CD4-positive, alpha-beta T cell treated with Interleukin-15 for 1 hour (primary cell): ENCODE measurements around the gene CARHSP1.

Experiments
- DNase-seq: peaks from one replicate; pipeline ENCODE4 v3.0.0-alpha.2; 2020

Gene CARHSP1

DNA sequence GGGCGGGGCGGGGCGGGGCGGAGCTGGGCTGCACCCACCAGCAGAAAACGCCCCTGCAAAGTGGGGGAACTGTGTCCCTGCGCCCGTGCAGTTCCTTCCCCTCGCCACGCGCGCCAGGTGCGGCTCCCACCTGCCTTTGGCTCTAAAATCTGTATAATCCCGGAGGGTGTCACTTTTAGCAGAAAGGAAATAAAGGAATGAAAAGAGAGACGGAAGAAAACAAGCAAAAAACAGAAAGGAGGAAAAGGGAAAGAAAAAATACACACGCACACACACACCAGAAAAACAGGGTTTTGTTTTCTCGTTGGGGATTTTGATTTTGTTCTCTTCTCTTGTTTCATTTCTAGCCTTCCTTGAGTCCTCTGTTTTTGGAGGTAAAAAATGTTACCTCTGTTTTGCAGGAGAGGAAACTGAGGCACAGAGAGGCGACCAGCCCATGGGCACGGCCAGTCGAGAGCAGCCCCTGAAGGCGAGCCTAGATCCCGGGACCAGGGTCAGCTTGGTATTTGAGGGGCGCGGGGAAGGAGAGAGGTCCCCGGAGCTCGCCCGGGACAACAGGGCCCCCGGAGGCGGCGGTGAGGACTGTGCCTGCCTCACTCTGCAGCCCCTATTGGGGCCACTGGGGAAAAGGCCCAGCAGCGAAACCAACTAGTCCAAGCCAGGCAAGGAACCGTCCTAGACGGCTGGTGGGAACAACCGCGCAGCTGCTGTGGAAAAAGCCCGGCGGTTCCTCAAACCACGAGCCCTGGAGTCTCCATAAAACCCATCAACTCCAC, 594 bp upstream of the CARHSP1 start:
- no peak for DNase-seq

GRCh38 chr16:8867932-8868415, 832 bp downstream of the CARHSP1 start:
- DNase-seq = peak; percentile 49

- no peak for DNase-seq
Observed at GRCh38 chr16:8867216-8867931, 1.4 kb downstream of the CARHSP1 start.

DNA sequence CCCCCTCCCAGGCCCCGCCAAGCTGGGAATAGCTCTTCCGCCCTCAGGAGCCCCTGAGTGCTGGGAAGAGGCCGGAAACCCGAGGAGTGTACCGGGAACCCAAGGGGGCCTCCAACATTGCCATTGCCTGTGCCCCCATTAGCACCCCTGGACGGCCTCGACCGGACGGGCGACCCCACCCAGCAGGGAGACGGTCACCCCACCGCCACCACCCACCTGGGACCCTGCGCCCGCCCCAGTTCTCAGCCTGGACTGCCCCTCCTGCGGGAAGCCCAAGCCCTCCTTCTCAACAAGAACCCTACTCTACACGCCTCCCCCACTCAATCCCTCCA, 2.0 kb downstream of the CARHSP1 start:
- DNase-seq = no peak

DNA sequence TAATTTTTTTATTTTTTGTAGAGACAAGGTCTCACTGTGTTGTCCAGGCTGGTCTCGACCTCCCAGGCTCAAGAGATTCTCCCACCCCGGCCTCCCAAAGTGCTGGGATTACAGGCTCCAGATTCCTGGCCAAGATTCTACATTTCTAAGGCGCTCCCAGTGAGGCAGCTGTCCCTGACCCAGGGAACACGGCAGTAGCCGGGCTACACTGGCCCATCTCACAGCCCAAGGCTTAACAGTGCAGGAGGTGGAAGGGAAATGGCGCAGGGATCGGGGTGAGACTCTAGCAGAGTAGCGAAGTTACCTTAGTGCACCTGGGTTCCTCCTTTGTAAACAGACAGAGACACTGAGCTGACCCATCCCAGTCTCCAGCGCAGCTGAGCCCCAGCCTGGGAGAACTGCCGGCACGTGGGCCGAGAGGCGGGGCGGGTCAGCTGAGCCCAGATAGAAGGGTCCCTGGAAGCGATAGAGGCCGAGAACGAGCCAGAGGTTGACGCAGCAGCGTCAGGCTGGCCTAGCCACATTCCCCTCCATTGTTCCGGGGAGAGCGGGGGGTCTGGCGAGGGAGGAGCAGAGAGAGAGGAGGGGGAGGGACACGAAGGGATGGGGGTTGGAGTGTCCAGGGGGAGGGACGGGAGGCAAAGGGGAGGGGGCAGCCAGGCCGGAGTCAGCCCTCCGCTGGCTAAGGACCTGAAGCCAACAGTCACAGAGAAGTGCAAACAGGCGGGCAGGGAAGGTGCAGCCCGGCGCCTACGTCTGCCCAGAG, 2.5 kb downstream of the CARHSP1 start:
- DNase-seq = no peak

- no peak for DNase-seq
Observed at GRCh38 chr16:8865145-8865882, 3.5 kb downstream of the CARHSP1 start.

GRCh38 chr16:8864480-8865110, 4.2 kb downstream of the CARHSP1 start:
- DNase-seq = no peak

- no peak for DNase-seq
Observed at GRCh38 chr16:8863594-8864424, 5.0 kb downstream of the CARHSP1 start.

DNA sequence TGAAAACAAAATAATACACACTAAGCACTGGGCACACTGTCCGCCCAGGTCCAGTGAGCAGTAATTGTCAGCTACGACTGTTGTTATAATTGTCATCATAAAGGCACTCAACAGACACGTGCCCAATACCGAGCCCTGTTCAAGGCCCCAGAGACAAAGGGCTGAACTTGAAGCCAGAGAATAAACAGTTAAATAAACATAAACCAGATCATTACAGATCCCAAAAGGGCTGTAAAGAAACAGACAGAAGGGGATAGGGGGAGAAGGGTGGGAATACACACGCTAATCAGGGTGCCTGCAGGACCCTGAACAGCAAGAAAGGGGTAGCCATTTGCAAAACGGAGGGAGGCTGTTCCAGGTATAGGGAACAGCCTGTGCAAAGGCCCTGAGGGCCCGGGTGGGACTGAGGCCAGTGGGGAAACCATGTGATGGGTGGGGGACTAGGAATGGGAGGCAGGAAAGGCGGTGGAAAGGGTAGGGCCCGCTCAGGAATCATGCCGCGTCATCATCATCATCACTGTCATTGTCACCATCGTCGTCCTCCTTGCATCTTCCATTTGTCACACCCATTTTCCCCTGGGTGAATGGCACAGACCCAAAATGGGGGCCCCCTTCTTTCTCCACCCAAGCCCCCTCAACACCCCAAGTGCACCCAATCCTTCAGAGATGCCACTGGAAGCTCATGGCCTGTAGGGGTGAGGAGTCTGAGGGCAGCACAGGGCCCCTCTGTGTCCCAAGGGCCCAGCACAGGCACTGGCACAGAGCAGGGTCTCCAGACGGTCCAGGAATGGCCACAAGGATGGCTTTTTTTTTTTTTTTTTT, 6.3 kb downstream of the CARHSP1 start:
- DNase-seq = no peak

DNA sequence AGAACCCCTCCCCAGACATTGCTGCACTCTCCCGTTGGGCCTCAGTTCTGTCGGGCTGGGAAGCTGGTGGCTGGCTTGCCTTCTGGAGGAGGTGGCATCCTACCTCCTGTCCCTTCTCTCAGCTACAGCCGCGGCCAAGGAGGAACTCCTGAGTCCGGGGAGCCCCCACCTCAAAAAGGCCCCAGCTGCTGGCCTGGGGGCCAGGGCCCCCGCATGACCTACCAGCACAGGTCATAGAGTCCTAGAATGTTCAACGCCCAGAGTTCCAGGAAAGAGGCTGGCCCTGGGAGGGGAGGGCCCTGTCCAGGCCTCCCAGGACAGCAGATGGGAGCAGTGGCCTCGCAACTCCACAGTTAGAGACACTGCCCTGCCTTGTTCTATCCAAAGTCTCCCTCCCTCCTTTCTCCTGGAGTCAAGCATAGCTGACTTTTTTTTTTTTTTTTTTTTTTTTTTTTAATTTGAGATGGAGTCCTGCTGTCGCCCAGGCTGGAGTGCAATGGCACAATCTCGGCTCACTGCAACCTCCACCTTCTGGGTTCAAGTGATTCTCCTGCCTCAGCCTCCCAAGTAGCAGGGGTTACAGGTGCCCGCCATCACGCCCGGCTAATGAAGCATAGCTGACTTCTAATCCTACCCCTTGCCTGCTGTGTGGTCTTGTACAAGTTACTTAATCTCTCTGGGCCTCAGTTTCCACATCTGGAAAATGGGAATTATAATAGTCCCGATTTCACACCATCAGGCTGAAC, 7.1 kb downstream of the CARHSP1 start:
- no peak for DNase-seq

DNA sequence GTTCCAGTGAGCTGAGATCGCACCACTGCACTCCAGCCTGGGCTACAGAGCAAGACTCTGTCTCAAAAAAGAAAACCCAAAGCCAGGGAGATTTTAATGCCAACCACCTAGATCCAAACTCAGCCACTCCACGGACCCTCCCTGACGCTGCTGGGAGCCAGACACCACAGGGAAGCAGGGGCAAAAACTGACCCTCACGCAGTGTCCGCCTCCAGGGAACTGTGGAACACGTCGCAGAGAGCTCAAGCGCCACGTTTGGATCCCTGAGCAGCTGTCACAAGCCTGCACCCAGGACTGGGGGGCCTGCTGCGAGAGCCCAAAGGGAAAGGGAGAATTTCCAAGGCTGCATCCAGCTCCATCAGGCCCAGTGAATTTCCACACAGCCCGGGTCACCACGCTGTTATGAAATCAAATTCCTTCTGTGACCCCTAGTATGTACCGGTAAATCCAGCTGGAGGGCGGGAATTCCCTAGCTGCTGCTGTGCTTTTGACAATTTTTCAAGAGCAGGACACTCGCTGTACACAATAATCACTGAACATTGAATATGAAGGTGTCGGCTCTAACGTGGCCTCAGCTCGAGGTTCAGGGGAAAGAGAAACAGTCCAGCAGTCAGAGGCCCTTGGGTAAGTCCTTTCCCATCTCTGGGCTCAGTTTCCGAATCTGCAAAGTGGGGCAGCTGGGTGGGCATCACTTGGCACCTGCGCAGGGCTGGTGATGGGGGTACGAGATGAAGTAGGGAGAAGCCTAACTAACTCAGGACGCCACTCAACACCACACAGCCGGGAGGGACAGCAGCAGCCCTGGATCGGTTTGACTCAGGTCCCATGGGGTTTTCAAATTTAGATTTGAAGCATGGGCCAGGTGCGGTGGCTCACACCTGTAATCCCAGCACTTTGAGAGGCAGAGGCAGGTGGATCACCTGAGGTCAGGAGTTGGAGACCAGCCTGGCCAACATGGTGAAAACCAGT, 8.6 kb downstream of the CARHSP1 start:
- DNase-seq = no peak

GRCh38 chr16:8858994-8859912, 9.6 kb downstream of the CARHSP1 start:
- no peak for DNase-seq

- DNase-seq = no peak
Observed at GRCh38 chr16:8855972-8856371, 12.8 kb downstream of the CARHSP1 start.

- DNase-seq = no peak
Observed at GRCh38 chr16:8855051-8855786, 13.6 kb downstream of the CARHSP1 start.

DNA sequence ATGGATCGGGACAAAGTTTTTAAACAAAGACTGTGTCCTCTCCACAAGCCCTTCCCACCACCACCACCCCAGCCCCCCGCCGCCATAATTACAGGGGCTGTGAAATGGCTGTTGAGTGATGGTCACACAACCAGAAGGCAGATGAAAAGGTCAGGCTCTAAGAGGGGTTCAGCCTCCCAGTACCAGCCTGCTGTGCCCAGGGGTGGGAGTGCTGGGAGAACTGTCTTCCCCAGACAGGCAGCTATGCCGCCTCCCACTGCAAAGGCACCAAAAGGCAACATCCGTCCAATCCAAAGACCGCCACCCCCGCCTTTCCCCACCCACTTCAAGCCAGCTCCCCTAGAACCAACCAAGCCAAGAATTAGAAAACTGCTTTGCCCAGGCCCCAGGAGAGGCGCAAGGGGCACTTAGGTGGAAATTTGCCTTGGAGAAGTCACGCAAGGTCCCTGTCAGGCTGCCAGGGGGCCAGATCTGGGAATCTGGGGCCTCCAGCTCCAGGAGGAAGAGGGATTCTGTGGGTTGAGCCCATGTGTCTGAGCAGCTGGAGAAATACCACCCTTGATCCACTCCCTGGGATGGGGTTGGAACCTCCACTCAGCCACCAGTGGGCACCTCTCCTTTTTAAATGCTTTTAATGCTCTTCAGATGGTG, 14.4 kb downstream of the CARHSP1 start:
- DNase-seq = no peak

DNA sequence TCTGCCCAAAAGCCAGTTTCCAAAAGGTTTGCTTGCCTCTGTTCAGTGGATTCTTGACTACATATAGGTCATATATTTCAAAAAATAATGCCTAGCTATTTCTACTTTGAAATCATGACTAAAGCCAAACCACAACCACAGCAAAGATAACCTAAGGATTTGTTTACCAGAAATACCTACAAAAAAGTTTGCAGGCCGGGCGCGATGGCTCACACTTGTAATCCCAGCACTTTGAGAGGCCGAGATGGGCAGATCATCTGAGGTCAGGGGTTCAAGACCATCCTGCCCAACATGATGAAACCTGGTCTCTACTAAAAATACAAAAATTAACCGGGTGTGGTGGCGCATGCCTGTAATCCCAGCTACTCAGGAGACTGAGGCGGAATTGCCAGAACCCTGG, 15.2 kb downstream of the CARHSP1 start:
- no peak for DNase-seq
